Measurements from ENCODE around the gene ARHGEF28. TPM values are rescaled to one million over a fixed set of nuclear protein-coding genes. Genes with fewer than 3 reads are reported as not detected.

Gene ARHGEF28
- total and polyA plus RNA-seq, 2 experiments from 2014 or later, result 3.5 to 11.2 TPM

DNA sequence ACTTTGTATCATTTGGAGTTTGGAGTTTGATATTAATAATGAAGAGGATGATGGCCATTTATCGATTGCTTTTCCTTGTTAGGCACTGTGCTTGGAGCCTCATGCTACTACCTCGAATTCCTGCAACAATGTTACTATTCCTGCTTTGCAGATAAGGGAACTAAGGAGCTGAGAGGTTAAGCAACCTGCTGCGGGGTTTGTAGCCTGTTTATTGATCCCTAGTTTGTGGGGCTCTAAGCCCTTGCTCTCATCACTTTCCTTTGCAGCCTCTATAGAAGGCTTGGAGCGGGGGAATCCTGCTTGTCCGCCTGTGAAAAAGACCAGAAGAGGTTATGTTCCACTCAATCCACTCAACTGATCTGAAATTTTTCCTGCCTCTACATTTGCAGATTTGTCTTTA lies 15.8 kb downstream of the ARHGEF28 start:
- TF ChIP-seq EZH2phosphoT487 (IDR thresholded peaks at IDR 0.05; ENCODE audit: low read depth, severe bottlenecking, unreplicated experiment) (no peak), EZH2 (IDR thresholded peaks at IDR 0.05; ENCODE audit: borderline replicate concordance) (no peak)
- TF ChIP-seq, protein P1, sequence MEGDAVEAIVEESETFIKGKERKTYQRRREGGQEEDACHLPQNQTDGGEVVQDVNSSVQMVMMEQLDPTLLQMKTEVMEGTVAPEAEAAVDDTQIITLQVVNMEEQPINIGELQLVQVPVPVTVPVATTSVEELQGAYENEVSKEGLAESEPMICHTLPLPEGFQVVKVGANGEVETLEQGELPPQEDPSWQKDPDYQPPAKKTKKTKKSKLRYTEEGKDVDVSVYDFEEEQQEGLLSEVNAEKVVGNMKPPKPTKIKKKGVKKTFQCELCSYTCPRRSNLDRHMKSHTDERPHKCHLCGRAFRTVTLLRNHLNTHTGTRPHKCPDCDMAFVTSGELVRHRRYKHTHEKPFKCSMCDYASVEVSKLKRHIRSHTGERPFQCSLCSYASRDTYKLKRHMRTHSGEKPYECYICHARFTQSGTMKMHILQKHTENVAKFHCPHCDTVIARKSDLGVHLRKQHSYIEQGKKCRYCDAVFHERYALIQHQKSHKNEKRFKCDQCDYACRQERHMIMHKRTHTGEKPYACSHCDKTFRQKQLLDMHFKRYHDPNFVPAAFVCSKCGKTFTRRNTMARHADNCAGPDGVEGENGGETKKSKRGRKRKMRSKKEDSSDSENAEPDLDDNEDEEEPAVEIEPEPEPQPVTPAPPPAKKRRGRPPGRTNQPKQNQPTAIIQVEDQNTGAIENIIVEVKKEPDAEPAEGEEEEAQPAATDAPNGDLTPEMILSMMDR (IDR thresholded peaks at IDR 0.05; ENCODE audit: poor library complexity), result no peak
- no peaks in the 10 kb centered on the region for H3K4me1 ChIP-seq (ENCODE audit: insufficient read depth)
- H3K27me3 ChIP-seq, result peaks cover 7% of the 10 kb centered on the region
- H3K36me3 ChIP-seq (replicated peaks; ENCODE audit: insufficient read depth, low read depth), result no peaks in the 10 kb centered on the region
- H2AFZ ChIP-seq, result no peak overlapping the region
- H3K4me3 ChIP-seq, result no peak overlapping the region
- no peaks in the 10 kb centered on the region for H3K9me2 ChIP-seq (replicated peaks; ENCODE audit: insufficient read depth)
- no peak overlapping the region for H3K27ac ChIP-seq
- no peak overlapping the region for H3K4me2 ChIP-seq
- no peaks in the 10 kb centered on the region for H4K20me1 ChIP-seq (ENCODE audit: insufficient read depth, poor library complexity, severe bottlenecking)
- 54% methylated on average over 5 of the region's 5 CpGs for WGBS (ENCODE audit: low lambda C conversion rate, missing lambda C conversion rate)
- DNase-seq (ENCODE audit: low spot score), result no peak
- H3K79me2 ChIP-seq, result no peaks in the 10 kb centered on the region
- no peaks in the 10 kb centered on the region for H3K9me3 ChIP-seq (ENCODE audit: low read depth)

DNA sequence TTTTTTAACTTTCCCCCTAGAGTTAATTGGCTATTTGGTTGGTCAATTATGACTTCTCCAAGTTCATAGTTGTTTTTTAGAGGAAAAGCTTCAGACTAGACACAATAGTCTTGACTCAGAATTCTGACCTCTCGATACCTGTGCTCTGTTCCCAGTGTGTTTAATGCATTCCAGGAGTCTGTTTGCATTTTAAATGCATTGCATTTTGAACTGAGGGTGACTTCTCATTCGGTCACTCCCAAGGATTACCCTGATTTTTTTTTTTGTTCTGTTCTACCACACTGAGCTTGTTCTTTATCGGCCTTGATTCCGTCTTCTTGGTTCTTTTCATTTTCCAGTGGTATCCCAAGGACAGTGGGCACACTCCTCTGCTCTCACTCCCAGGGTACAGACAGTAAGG lies 16.3 kb downstream of the ARHGEF28 start:
- H3K9me2 ChIP-seq (replicated peaks; ENCODE audit: insufficient read depth), result no peaks in the 10 kb centered on the region
- H4K20me1 ChIP-seq (ENCODE audit: insufficient read depth, poor library complexity, severe bottlenecking), result no peaks in the 10 kb centered on the region
- TF ChIP-seq, protein P1 (IDR thresholded peaks at IDR 0.05; ENCODE audit: poor library complexity), result no peak
- TF ChIP-seq EZH2 (IDR thresholded peaks at IDR 0.05; ENCODE audit: borderline replicate concordance) (no peak), EZH2phosphoT487 (IDR thresholded peaks at IDR 0.05; ENCODE audit: low read depth, severe bottlenecking, unreplicated experiment) (no peak)
- no peak overlapping the region for H3K4me2 ChIP-seq
- H3K27me3 ChIP-seq, result peaks cover 6% of the 10 kb centered on the region
- H3K79me2 ChIP-seq, result no peaks in the 10 kb centered on the region
- H3K27ac ChIP-seq, result no peak overlapping the region
- no peak overlapping the region for H2AFZ ChIP-seq
- no peaks in the 10 kb centered on the region for H3K9me3 ChIP-seq (ENCODE audit: low read depth)
- no peaks in the 10 kb centered on the region for H3K36me3 ChIP-seq (replicated peaks; ENCODE audit: insufficient read depth, low read depth)
- 73% methylated on average over 4 of the region's 4 CpGs for WGBS (ENCODE audit: low lambda C conversion rate, missing lambda C conversion rate)
- H3K4me1 ChIP-seq (ENCODE audit: insufficient read depth), result no peaks in the 10 kb centered on the region
- no peak for DNase-seq (ENCODE audit: low spot score)
- no peak overlapping the region for H3K4me3 ChIP-seq

DNA sequence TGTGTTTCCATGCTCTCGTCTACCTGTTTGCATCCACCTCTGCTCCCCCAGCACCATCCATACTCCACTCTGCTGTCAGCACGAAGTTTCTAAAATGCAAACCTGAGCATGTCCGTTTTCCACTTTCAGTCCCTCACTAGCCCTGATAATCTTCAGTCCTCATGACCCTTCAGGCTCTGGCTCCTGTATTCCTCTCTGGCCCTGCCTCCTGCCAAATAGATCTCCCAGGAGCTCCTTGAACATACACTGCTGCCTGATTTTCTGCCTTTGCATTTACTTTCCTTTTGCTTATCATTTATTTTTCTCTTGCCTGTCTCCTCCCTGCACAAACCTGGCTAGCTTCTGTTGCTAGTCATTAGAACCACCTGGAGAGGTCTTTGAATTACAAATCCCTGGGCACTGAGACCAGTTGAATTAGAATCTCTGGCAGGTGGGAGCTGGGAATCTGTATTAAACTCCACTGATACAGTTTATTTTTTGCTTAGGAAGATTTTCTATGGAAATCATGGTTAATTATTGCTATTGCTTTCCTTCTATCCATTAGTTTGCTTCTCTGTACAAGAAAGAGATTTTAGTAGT lies 18.5 kb downstream of the ARHGEF28 start:
- Histone ChIP-seq H3K9me3 (ENCODE audit: low read depth) (no peaks in the 10 kb centered on the region), H3K9me2 (replicated peaks; ENCODE audit: insufficient read depth) (no peaks in the 10 kb centered on the region), H3K4me3 (no peak overlapping the region), H3K4me2 (no peak overlapping the region), H3K79me2 (no peaks in the 10 kb centered on the region), H3K27me3 (peaks cover 4% of the 10 kb centered on the region), H2AFZ (no peak overlapping the region), H4K20me1 (ENCODE audit: insufficient read depth, poor library complexity, severe bottlenecking) (no peaks in the 10 kb centered on the region), H3K4me1 (ENCODE audit: insufficient read depth) (no peaks in the 10 kb centered on the region), H3K36me3 (replicated peaks; ENCODE audit: insufficient read depth, low read depth) (no peaks in the 10 kb centered on the region), H3K27ac (no peak overlapping the region)
- 59% methylated on average over 3 of the region's 3 CpGs for WGBS (ENCODE audit: low lambda C conversion rate, missing lambda C conversion rate)
- DNase-seq (ENCODE audit: low spot score), result no peak
- TF ChIP-seq EZH2phosphoT487 (IDR thresholded peaks at IDR 0.05; ENCODE audit: low read depth, severe bottlenecking, unreplicated experiment), result no peak
- TF ChIP-seq, protein P1 (IDR thresholded peaks at IDR 0.05; ENCODE audit: poor library complexity), result no peak

DNA sequence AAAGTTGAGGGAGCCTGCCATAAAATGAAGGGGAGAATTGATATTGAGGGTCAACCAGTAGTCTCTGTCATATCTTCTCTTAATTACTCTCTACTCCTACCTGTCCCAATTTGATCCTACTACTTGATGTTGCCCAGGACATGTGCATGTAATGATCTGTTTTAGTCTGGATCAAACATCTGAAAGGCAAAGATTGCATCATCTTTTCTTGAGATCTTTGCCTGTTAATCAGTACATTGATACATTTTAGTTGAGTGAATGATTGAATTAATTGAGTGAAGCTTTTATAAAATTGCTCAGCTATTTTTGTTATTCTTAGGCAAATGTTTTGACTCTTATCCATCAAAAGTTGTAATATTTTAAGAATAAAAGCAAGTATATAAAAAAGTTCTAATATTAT lies 21.7 kb downstream of the ARHGEF28 start:
- no peaks in the 10 kb centered on the region for H3K9me2 ChIP-seq (replicated peaks; ENCODE audit: insufficient read depth)
- no peak overlapping the region for H3K27ac ChIP-seq
- TF ChIP-seq, protein P1 (IDR thresholded peaks at IDR 0.05; ENCODE audit: poor library complexity), result no peak
- no peak for TF ChIP-seq EZH2phosphoT487 (IDR thresholded peaks at IDR 0.05; ENCODE audit: low read depth, severe bottlenecking, unreplicated experiment)
- no peak for TF ChIP-seq EZH2 (IDR thresholded peaks at IDR 0.05; ENCODE audit: borderline replicate concordance)
- H3K4me3 ChIP-seq, result no peak overlapping the region
- H4K20me1 ChIP-seq (ENCODE audit: insufficient read depth, poor library complexity, severe bottlenecking), result no peaks in the 10 kb centered on the region
- no peak overlapping the region for H2AFZ ChIP-seq
- no peaks in the 10 kb centered on the region for H3K79me2 ChIP-seq
- no peaks in the 10 kb centered on the region for H3K9me3 ChIP-seq (ENCODE audit: low read depth)
- DNase-seq (ENCODE audit: low spot score), result no peak
- peaks cover 3% of the 10 kb centered on the region for H3K4me1 ChIP-seq (ENCODE audit: insufficient read depth)
- H3K36me3 ChIP-seq (replicated peaks; ENCODE audit: insufficient read depth, low read depth), result no peaks in the 10 kb centered on the region
- no peak overlapping the region for H3K4me2 ChIP-seq
- no peaks in the 10 kb centered on the region for H3K27me3 ChIP-seq
